ENCODE results near the gene LCE3A.
"Not testable (repeated sequence)": the region's sequence is repeated elsewhere in the genome, so short reads cannot be mapped to it uniquely, and the experiment has no call there.

LCE3A gene

GRCh38 chr1:152622803-152623202 is at the start of gene LCE3A:
Gene LCE3A (minus strand): TSS chr1:152623103. CDS start chr1:152623103, 0 bp downstream.
- DNase-seq, result no peak

GRCh38 chr1:152667648-152668047 is 44.7 kb upstream of the LCE3A start:
- DNase-seq, result no peak

GRCh38 chr1:152666171-152666570 is 43.3 kb upstream of the LCE3A start:
- DNase-seq, result not testable (repeated sequence)

DNA sequence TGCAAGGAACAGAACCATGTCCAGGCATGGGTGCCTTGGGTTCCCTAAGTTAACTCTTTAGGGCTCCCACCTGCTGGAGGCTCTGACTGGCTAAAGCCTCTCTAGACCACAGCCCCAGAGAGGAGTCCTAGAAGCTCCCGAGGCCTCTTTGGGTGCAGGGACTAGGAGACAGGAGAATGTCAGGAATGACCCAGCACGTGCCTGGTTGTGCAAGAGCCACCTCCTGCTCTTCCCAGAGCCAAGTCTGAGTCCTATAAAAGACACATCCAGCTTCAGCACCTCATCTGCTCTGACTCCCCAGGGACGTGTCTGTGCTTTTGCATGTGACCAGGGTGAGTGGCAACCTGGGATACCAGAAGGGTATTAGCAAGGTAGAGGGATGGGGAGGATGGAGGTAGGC is 40.2 kb upstream of the LCE3A start, which contains the start of gene LCE2D:
TSS of gene LCE2D (plus strand) at position 283 of the 400 bp plus-strand sequence. CDS start 726 bp downstream, outside the sequence.
- no peak for DNase-seq

DNA sequence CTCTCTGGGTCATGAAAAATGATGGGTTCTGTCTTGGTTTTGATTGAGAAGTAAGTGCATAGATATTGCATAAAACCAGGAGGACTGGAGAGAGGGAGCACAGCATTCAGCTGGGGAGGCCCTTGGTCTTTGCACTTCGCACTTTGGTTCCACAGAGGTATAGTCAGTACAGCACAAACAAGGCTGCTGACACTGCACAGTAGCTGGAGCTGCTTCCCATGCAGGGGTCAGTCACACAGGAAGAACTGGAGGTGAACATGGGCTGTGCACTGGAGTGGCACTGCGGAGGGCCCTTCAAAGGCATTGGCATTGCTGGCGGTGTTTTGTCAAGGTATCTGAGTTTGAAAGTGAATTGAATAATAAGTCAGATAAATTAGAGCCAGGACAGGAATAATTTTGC is 35.7 kb upstream of the LCE3A start:
- no peak for DNase-seq

DNA sequence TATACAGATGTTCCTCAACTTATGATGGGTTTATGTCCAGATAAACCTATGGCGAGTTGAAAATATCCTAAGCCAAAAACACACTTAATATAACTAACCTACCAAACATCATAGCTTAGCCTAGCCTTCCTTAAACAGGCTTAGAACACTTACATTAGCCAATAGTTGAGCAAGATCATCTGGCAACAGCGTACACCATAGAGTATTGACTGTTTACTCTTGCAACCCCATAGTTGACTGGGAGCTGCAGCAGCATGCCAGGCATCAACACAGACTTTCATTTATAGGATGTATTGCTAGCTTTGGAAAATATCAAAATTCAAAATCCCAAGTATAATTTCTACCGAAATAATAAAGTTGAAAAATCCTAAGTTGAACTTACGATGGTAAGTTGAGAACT is 34.8 kb upstream of the LCE3A start:
- DNase-seq, result no peak

- DNase-seq, result no peak
Measured at GRCh38 chr1:152656459-152656858, 33.6 kb upstream of the LCE3A start.

GRCh38 chr1:152654110-152654509 is 31.2 kb upstream of the LCE3A start:
- peak in 1 of 4 experiments; percentile 5 for DNase-seq

DNA sequence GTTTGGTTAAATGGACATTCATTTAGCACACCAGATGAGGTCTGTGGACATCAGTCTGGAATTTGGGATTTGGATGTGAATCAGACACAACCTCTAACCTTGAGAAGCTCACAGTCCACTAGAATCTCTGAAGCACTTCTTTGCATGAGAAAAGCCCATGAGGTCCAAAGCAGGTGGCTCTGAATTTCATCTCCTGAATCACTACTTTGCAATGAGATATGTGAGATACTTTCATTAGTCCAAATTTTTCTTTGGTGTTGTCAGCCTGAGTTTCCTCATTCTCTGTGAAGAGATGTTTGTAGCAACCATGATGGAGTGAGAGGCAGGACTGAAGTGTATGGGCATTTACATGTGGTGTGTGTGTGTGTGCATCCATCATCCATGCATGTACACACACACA is 23.8 kb upstream of the LCE3A start:
- DNase-seq, result no peak

DNA sequence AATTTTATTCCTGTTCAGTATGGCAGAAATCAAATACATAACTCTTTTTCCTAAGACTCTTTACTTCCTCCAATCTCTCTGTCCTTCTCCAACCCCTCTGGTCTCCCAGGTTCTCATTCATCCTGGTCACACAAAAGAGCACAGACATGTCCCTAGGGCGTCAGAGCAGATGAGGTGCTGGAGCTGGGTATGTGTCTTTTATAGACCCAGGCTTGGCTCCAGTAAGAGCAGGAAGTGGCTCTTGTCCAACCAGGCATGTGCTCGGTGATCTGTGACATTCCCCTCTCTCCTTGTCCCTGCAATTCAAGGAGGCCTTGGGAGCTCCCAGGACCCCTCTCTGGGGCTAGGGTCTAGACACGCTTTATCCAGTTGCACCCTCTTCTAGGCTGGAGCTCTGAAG is 22.2 kb upstream of the LCE3A start:
- no peak for DNase-seq

DNA sequence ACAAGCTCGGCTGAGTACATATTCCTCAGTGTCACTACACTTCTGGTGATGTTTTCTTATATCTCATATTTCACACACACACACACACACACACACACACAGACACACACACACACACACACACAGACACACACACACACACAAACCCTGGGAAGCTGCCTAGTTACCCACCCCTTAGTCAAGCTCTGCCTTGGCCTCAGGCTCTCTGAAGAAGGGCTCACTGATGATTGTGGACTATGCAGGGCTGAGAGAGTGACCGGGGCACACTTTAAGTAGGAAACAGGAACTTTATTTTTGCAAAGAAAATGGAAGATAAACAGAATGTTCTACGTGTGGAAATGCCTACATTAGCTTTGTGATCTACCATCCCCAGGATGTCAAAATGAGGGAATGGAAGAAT is 21.0 kb upstream of the LCE3A start:
- DNase-seq, result no peak

DNA sequence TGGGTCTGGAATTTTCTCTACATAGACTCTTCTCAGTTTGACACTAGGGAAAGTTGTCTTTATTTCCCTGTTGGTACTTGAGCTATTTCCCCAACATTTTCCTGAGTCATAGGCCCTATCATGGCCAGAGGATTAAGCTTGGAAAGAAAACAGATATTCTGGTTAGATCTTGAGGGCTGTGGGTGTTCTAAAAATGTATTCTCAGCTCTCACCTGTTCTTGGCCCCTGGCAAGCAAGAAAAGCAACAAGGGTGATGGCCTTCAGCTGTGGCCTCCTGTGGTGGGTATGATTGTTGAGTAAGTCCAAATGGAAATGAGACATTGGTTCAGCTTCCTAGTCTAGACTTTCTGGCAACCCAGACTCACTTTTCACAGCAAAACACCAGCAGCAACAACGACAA is 17.4 kb upstream of the LCE3A start:
- DNase-seq, result no peak

- no peak for DNase-seq
Measured at GRCh38 chr1:152630596-152630995, 7.7 kb upstream of the LCE3A start.

- DNase-seq, result no peak
Measured at GRCh38 chr1:152626744-152627143, 3.8 kb upstream of the LCE3A start.

DNA sequence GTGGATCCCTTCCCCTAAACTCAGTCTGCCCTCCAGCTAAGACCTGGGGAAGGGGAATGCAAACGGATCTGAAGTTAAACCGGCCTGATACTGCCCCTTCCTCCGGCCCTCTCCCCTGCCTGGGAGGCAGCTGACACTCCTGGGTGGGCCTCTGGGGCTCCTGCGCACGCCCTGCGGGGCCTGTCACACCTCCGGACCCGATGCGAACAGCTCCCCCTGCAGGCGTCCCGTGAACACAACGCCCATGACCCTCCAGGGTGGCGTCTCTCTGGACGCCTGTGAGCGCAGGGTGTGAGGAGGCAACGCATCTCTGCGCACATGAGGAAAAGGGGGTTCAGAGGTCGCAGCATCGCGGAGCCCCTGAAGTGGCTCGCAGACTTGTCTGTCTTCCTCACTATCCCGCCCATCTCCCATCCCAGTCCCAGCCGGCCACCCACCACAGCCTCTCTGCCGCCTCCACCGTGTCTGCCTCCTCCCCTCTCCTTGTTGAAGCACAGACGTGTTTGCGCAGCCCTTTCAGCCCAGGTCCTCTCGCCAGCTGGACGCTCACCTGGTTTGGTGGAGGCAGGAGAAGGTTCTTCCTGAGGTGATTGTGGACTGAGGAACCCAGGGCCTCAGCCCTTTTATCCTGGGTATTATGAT is 421 bp upstream of the LCE3A start:
- DNase-seq, result no peak

DNA sequence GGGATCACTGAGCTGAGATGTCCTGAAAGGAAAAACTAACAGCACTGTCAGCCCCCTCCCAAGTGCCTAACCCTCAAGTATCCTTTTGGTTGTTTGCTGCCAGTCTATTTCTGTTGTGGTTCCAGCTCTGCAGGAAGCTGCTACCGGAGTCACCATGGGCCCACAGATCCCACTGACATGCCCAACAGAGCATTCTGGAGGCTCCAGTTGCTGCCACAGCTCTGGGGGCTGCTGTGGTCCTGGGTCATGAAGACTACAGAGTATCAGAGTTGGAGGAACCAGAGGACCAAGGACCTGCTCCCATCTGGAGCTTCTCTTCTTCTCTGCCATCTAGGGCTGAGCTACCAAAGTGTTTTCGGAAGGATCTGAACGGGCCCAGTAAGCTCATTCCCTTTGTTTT is 910 bp downstream of the LCE3A start:
- no peak for DNase-seq

- no peak for DNase-seq
Measured at GRCh38 chr1:152613511-152613910, 9.4 kb downstream of the LCE3A start, which contains the start of gene LCE3B. Gene LCE3B (plus strand): TSS chr1:152613811. CDS start chr1:152613811, 0 bp downstream.

DNA sequence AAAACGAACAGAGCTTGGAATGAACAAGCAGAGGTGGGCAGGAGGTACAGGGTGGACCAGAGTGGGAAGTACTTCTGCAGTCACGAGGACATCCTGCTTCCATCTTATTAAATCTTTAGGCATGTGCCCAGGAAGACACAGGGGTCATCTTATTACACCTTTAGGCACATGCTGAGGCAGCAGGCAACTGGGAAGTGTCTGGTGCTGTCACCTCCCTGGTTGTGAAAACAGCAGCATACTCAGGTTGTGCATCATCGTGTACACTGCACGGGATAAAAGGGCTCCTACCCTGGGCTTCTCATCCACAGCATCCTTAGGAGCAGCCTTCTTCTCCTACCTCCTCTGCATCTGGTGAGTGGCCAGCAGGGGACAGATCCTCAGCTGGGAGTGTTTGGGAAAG is 23.0 kb downstream of the LCE3A start, which contains the start of gene LCE3C:
TSS of gene LCE3C (plus strand) at position 301 of the 400 bp plus-strand sequence. CDS start 498 bp downstream, outside the sequence.
- DNase-seq, result no peak

GRCh38 chr1:152596986-152597385 is 25.9 kb downstream of the LCE3A start:
- DNase-seq, result no peak

GRCh38 chr1:152585586-152585985 is 37.3 kb downstream of the LCE3A start:
- no peak for DNase-seq

DNA sequence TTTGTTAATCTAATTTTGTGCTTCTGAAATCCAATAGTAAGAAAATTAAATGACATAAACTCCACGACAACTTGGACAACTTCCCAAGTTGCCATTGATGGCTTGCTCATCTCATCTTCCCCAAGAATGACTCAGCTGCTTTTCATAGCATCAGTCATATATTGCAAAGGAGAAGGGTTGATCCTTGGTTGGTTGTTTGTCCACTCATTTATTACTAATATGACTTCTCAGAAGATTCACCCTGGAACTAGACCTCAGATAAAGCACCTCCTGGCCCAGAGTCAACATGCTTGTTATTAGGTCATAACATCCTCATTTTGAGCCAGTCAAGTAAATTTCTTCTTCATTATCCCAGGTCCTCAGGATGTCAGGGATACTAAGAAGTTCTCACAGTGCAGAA is 40.3 kb downstream of the LCE3A start:
- DNase-seq, result no peak

- no peak for DNase-seq
Measured at GRCh38 chr1:152580433-152580832, 42.5 kb downstream of the LCE3A start, which contains the start of gene LCE3D. Gene LCE3D (minus strand): TSS chr1:152580516. CDS start chr1:152579936, 580 bp downstream.

DNA sequence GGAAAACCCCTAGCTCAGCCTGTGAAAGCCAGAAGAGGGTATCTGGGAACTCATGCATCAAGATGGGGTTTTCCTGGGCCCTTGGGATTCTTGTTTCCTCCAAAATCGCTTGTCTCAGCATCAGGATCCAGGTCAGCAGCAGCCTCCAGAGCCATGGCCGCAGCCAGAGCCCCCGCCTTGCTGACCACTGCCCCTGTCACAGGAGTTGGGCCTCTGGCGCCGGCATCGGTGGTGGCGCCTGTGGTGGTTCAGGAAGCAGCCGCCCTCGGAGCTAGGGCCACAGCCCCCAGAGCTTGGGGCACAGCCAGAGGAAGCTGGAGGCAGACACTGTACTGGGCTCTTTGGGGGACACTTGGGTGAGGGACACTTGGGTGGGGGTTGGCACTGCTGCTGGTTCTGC is 43.4 kb downstream of the LCE3A start:
- DNase-seq, result not testable (repeated sequence)

DNA sequence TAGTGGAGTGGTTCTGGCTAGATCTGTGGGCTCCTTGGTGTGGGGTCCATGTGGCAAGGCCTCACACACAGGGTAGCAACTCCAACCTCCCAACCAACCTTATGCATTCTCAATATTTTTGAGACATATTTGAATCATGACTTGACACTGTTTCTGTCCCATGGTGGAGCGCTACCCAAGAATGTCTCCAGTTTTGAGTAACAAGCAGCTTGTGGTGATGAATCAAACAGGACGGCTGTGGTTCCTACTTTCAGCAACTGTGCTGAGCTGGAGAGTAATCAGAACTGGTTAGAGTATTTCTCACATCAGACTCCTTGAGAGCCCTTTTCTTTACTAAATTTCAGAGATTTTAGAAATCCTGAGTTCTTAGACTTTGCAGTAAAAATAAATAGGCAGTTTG is 45.7 kb downstream of the LCE3A start:
- DNase-seq, result no peak

Data from activated CD4-positive, CD25-positive, alpha-beta regulatory T cell (primary cell).